ENCODE measurements around the gene ZNF292. TPM values are rescaled to one million over a fixed set of nuclear protein-coding genes. Genes with fewer than 3 reads are reported as not detected.
A peak's percentile ranks its signal among the peaks of the same experiment; 100 is the strongest.
"Not testable (repeated sequence)": the region's sequence is repeated elsewhere in the genome, so short reads cannot be mapped to it uniquely, and the experiment has no call there.

ZNF292 gene
- total RNA-seq, 4 donors from 2014 or later, result 62.5 to 74.7 (median 69.3) TPM

GRCh38 chr6:87136963-87137362 lies 18.4 kb upstream of the ZNF292 start:
- no peak overlapping the region for H3K27ac ChIP-seq
- TF ChIP-seq POLR2A (IDR thresholded peaks at IDR 0.05), result no peak
- TF ChIP-seq CTCF (IDR thresholded peaks at IDR 0.05), result no peak
- H3K4me1 ChIP-seq, result no peaks in the 10 kb centered on the region

DNA sequence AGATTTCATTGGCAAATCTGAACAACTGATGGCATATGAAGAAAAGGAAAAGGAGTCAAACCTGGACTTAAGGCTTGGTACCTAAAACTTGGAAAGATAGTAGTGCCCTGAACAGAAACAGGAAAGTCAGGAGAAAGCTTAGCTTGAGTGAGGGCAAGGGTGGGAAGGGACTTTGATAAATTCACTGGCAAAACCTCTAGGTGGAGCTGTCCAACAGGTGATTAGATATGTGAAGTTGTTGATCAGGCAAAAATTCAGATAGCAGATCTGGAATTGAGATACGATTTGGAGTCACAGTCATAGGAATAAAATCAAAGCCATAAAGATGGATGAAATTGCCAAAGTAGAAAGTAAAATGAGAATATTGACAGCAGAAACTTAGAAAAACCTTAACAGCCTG lies 16.1 kb upstream of the ZNF292 start:
- H3K9me3 ChIP-seq, result no peaks in the 10 kb centered on the region
- H3K4me1 ChIP-seq, result no peaks in the 10 kb centered on the region
- H3K36me3 ChIP-seq, result no peaks in the 10 kb centered on the region
- peak; percentile 60 to 93 (median 88) for TF ChIP-seq CTCF (IDR thresholded peaks at IDR 0.05)
- no peak for TF ChIP-seq POLR2A (IDR thresholded peaks at IDR 0.05)
- H3K4me3 ChIP-seq, result no peak overlapping the region
- no peaks in the 10 kb centered on the region for H3K27me3 ChIP-seq
- DNase-seq, result peak in 1 of 3 donors; percentile 64
- H3K27ac ChIP-seq, result no peak overlapping the region

More at GRCh38 chr6:87136963-87137362, 18.4 kb upstream of the ZNF292 start:
- H3K4me3 ChIP-seq, result no peak overlapping the region
- DNase-seq, result no peak
- H3K36me3 ChIP-seq, result no peaks in the 10 kb centered on the region
- no peaks in the 10 kb centered on the region for H3K9me3 ChIP-seq
- H3K27me3 ChIP-seq, result no peaks in the 10 kb centered on the region

DNA sequence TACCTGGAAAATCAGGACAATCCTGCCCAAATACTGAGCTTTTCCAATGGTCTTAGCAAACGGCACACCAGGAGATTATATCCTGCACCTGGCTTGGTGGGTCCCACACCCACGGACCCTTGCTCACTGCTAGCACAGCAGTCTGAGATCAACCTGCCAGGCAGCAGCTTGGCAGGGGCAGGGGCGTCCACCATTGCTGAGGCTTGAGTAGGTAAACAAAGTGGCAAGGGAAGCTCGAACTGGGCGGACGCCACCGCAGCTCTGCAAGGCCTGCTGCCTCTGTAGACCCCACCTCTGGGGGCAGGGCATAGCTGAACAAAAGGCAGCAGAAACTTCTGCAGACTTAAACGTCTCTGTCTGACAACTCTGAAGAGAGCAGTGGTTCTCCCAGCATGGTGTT lies 15.4 kb upstream of the ZNF292 start:
- H3K4me3 ChIP-seq, H3K27ac ChIP-seq, DNase-seq, H3K4me1 ChIP-seq, H3K9me3 ChIP-seq, H3K36me3 ChIP-seq, H3K27me3 ChIP-seq: not testable (repeated sequence)

- Histone ChIP-seq H3K27ac (no peak overlapping the region), H3K27me3 (no peaks in the 10 kb centered on the region), H3K4me1 (no peaks in the 10 kb centered on the region), H3K9me3 (no peaks in the 10 kb centered on the region), H3K36me3 (no peaks in the 10 kb centered on the region), H3K4me3 (no peak overlapping the region)
- TF ChIP-seq CTCF (IDR thresholded peaks at IDR 0.05) (no peak), POLR2A (IDR thresholded peaks at IDR 0.05) (no peak)
- no peak for DNase-seq
Observed at GRCh38 chr6:87146363-87146762, 9.0 kb upstream of the ZNF292 start.

DNA sequence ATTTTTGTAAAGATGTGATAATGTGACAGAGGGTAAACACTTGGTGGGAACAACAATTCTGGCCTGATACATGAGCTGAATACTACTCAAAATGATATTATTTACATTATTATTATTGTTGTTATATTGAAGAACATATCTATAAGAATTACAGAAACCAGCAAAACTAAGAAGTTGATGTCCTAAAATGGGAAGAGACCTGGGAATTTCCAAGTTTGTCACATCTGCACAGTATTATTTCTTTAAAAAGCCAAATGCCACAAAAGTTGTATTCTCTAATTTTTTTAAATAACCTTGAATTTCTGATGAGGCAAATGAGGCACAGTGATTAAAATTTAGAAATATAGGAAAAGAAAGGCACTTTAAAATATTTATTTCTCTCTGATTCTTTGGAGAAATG lies 5.0 kb upstream of the ZNF292 start:
- Histone ChIP-seq H3K36me3 (no peaks in the 10 kb centered on the region), H3K4me1 (peaks cover 0 to 11% (median 4%) of the 10 kb centered on the region in 4 donors), H3K4me3 (no peak overlapping the region), H3K27me3 (no peaks in the 10 kb centered on the region), H3K27ac (no peak overlapping the region), H3K9me3 (no peaks in the 10 kb centered on the region)
- DNase-seq, result no peak
- TF ChIP-seq POLR2A (IDR thresholded peaks at IDR 0.05) (no peak), CTCF (IDR thresholded peaks at IDR 0.05) (no peak)

DNA sequence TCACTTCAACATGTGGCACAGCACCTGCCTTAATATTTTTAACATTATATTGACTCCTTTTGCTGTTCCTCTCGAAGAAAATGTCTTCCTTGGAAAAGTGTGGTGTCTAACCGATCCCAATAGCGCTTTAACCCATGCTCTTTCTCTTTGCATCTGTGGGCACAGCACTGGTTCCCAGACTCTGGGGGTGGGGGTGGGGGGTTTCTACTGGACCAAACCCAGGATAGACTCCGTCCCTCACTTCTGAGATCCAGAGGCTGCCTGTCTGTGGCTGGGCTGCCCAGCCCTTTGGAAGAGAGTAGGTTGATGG lies 3.9 kb upstream of the ZNF292 start:
- DNase-seq, result no peak
- H3K9me3 ChIP-seq, result no peaks in the 10 kb centered on the region
- peak overlapping the region; percentile 56 to 76 (median 68) for H3K4me3 ChIP-seq
- TF ChIP-seq CTCF (IDR thresholded peaks at IDR 0.05), result no peak
- no peaks in the 10 kb centered on the region for H3K27me3 ChIP-seq
- H3K4me1 ChIP-seq, result peaks cover 0 to 11% (median 4%) of the 10 kb centered on the region in 4 donors
- peak overlapping the region; percentile 82 to 93 (median 89) for H3K27ac ChIP-seq
- no peaks in the 10 kb centered on the region for H3K36me3 ChIP-seq

Measured in Peyer's patch (tissue), 4 donors.